ENCODE measurements around the gene EDRF1. TPM values are rescaled to one million over a fixed set of nuclear protein-coding genes. Genes with fewer than 3 reads are reported as not detected.

EDRF1 gene
- total and polyA plus RNA-seq, 2 donors (not counting 1 experiment from before 2014, with no cell fraction given): 26.1 to 63.0 TPM

- no peak for TF ChIP-seq EZH2 (IDR thresholded peaks at IDR 0.05; ENCODE audit: borderline replicate concordance, insufficient read depth, low read depth, low read length, poor library complexity, severe bottlenecking)
- TF ChIP-seq CTCF (IDR thresholded peaks at IDR 0.05): no peak
- ATAC-seq (ENCODE audit: low read depth) (no peak), DNase-seq (no peak)
- intact Hi-C loops (cut with micrococcal nuclease): no loop called here
- Histone ChIP-seq H3K4me2 (replicated peaks; ENCODE audit: low read depth, low read length, poor library complexity, severe bottlenecking) (no peak within 1 kb of the TSS), H3K4me1 (ENCODE audit: control insufficient read depth in 2 of 2, insufficient read depth in 2 of 2, low read length in 2 of 2) (no peaks in the 10 kb centered on the region), H3K27ac (ENCODE audit: low read length in 2 of 2) (no peak within 1 kb of the TSS), H3K36me3 (replicated peaks in 1 of 2; ENCODE audit: control extremely low read depth in 1 of 2, control insufficient read depth in 1 of 2, extremely low read depth in 1 of 2, insufficient read depth in 2 of 2, low read length in 1 of 2) (no peaks in the 10 kb centered on the region), H3K9me3 (ENCODE audit: control extremely low read depth in 1 of 3, control insufficient read depth in 2 of 3, insufficient read depth in 1 of 3, low read length in 2 of 3) (peaks cover 2 to 12% (median 3%) of the 10 kb centered on the region in 3 donors), H3K4me3 (ENCODE audit: control extremely low read depth in 1 of 5, extremely low read depth in 1 of 5, insufficient read depth in 1 of 5, low read depth in 2 of 5, low read length in 4 of 5) (no peak within 1 kb of the TSS), H3K27me3 (replicated peaks in 1 of 4; ENCODE audit: control extremely low read depth in 1 of 4, control insufficient read depth in 3 of 4, insufficient read depth in 4 of 4, low read length in 3 of 4) (peaks cover 0 to 14% (median 3%) of the 10 kb centered on the region in 4 experiments), H3K79me2 (ENCODE audit: control insufficient read depth, insufficient read depth, low read length) (no peaks in the 10 kb centered on the region), H2AFZ (ENCODE audit: insufficient read depth, low read depth, low read length, poor library complexity, severe bottlenecking) (no peak within 1 kb of the TSS), H3K9ac (ENCODE audit: low read length) (no peak within 1 kb of the TSS), H4K20me1 (ENCODE audit: control insufficient read depth, insufficient read depth, low read length, poor library complexity, severe bottlenecking) (no peaks in the 10 kb centered on the region)
- Mint-ChIP-seq H3K27ac (no peak within 1 kb of the TSS), H3K9me3 (ENCODE audit: insufficient read depth) (no peaks in the 10 kb centered on the region), H3K27me3 (peaks cover 15% of the 10 kb centered on the region), H3K4me1 (no peaks in the 10 kb centered on the region), H3K4me3 (no peak within 1 kb of the TSS)
- WGBS (ENCODE audit: insufficient coverage): 86% methylated on average over 1 of the region's 3 CpGs
- POLR2A ChIA-PET: no interaction called here
- CTCF ChIA-PET: interaction anchor here (0.7 kb wide), 1 partner anchor 21 kb away, joined by 3 read pairs; no protein-coding TSS in a partner anchor
Measured at GRCh38 chr10:125683063-125683462, 36.4 kb upstream of the EDRF1 start, which contains the start of gene TEX36. TEX36 (minus strand) TSS chr10:125683163; CDS start chr10:125682989, 174 bp downstream.

- no peaks in the 10 kb centered on the region for H3K9me3 Mint-ChIP-seq (ENCODE audit: insufficient read depth)
- Histone ChIP-seq H4K20me1 (ENCODE audit: control insufficient read depth, insufficient read depth, low read length, poor library complexity, severe bottlenecking) (no peaks in the 10 kb centered on the region), H3K27ac (ENCODE audit: low read length in 2 of 2) (no peak overlapping the region), H3K4me3 (ENCODE audit: control extremely low read depth in 1 of 5, extremely low read depth in 1 of 5, insufficient read depth in 1 of 5, low read depth in 2 of 5, low read length in 4 of 5) (no peak overlapping the region), H3K9me3 (ENCODE audit: control extremely low read depth in 1 of 3, control insufficient read depth in 2 of 3, insufficient read depth in 1 of 3, low read length in 2 of 3) (peaks cover 0 to 4% (median 0%) of the 10 kb centered on the region in 3 donors), H3K79me2 (ENCODE audit: control insufficient read depth, insufficient read depth, low read length) (no peaks in the 10 kb centered on the region), H2AFZ (ENCODE audit: insufficient read depth, low read depth, low read length, poor library complexity, severe bottlenecking) (no peak overlapping the region), H3K4me2 (replicated peaks; ENCODE audit: low read depth, low read length, poor library complexity, severe bottlenecking) (no peak overlapping the region), H3K9ac (ENCODE audit: low read length) (no peak overlapping the region), H3K27me3 (replicated peaks in 1 of 4; ENCODE audit: control extremely low read depth in 1 of 4, control insufficient read depth in 3 of 4, insufficient read depth in 4 of 4, low read length in 3 of 4) (peaks cover 0 to 14% (median 3%) of the 10 kb centered on the region in 4 experiments), H3K36me3 (replicated peaks in 1 of 2; ENCODE audit: control extremely low read depth in 1 of 2, control insufficient read depth in 1 of 2, extremely low read depth in 1 of 2, insufficient read depth in 2 of 2, low read length in 1 of 2) (no peaks in the 10 kb centered on the region), H3K4me1 (ENCODE audit: control insufficient read depth in 2 of 2, insufficient read depth in 2 of 2, low read length in 2 of 2) (no peaks in the 10 kb centered on the region)
- no peak for ATAC-seq (ENCODE audit: low read depth)
- no peak overlapping the region for H3K4me3 Mint-ChIP-seq
- H3K27ac Mint-ChIP-seq: no peak overlapping the region
- POLR2A ChIA-PET: no interaction called here
- peaks cover 19% of the 10 kb centered on the region for H3K27me3 Mint-ChIP-seq
- DNase-seq: no peak
- CTCF ChIA-PET: interaction anchor here (0.7 kb wide), 1 partner anchor 21 kb away, joined by 3 read pairs; no protein-coding TSS in a partner anchor
- WGBS (ENCODE audit: insufficient coverage): 73% methylated on average over 3 of the region's 7 CpGs
- H3K4me1 Mint-ChIP-seq: no peaks in the 10 kb centered on the region
- TF ChIP-seq EZH2 (IDR thresholded peaks at IDR 0.05; ENCODE audit: borderline replicate concordance, insufficient read depth, low read depth, low read length, poor library complexity, severe bottlenecking) (no peak), CTCF (IDR thresholded peaks at IDR 0.05) (no peak)
- intact Hi-C loops (cut with micrococcal nuclease): no loop called here
Measured at GRCh38 chr10:125683821-125684220, 35.7 kb upstream of the EDRF1 start.

All from B cell (primary cell).